OCI-LY1 (cell line): Measurements from ENCODE around the gene EPB41.

Experiments
- EZH2 ChIP-seq: fragments of 200-600 bp; sonication (generic), shearing (Covaris generic); IDR thresholded peaks from 2 replicates; pipeline ENCODE4 v1.8.0; 2017; ENCODE audit warnings: borderline replicate concordance, mixed run types, mild to moderate bottlenecking, antibody characterized with exemption, low read length, moderate library complexity, mixed read lengths
- TF ChIP-seq, protein P1 (sequence below): fragments of 200-600 bp; sonication (generic), shearing (Covaris generic); IDR thresholded peaks from 2 replicates; pipeline ENCODE4 v1.5.1; 2017; ENCODE audit warnings: mild to moderate bottlenecking, antibody characterized with exemption, low read length, moderate library complexity, mixed read lengths

GRCh38 chr1:29017235-29017634 is 102.9 kb downstream of the EPB41 start:
- no peak for TF ChIP-seq EZH2
- TF ChIP-seq, protein P1, sequence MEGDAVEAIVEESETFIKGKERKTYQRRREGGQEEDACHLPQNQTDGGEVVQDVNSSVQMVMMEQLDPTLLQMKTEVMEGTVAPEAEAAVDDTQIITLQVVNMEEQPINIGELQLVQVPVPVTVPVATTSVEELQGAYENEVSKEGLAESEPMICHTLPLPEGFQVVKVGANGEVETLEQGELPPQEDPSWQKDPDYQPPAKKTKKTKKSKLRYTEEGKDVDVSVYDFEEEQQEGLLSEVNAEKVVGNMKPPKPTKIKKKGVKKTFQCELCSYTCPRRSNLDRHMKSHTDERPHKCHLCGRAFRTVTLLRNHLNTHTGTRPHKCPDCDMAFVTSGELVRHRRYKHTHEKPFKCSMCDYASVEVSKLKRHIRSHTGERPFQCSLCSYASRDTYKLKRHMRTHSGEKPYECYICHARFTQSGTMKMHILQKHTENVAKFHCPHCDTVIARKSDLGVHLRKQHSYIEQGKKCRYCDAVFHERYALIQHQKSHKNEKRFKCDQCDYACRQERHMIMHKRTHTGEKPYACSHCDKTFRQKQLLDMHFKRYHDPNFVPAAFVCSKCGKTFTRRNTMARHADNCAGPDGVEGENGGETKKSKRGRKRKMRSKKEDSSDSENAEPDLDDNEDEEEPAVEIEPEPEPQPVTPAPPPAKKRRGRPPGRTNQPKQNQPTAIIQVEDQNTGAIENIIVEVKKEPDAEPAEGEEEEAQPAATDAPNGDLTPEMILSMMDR, result no peak
